Measurements from ENCODE around the gene SPAG5.
"Not testable (repeated sequence)": the region's sequence is repeated elsewhere in the genome, so short reads cannot be mapped to it uniquely, and the experiment has no call there.

Gene SPAG5

GRCh38 chr17:28598799-28599310 lies at the start of gene SPAG5:
SPAG5 (minus strand) TSS chr17:28599025; CDS start chr17:28598946, 79 bp downstream.
- DNase-seq = peak; percentile 94

DNA sequence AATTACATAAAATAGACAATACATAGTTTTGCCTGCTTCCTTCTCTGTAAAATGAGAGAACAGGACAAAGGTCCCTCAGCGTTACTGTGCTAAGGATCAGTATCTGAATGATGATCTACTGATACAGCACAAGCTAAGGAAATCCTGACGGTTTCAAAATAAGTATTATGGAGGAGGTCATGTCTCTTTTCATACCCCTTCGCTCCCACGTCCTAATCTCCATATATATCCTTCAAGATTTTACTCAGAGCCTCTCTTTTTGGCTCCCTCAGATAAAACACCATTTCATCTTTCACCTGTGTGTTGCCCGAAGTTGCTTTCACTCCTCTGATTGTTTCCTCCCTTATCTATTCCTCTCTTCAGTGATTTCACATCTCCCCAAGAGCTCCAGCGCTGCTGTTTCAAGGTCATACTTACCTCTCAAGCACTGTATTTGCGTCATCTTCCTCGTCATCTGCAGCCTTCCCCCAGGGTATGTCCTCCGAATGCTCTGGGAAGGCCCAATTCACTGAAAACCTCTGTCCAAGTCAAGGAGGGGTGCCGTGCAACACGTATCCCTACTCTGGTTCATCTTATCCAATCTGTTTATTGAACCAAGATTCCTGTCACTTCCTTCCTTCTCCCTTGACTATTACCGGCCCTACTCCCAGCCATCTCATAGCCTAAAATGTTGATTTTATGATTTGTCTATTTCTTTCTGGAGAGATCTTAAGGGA lies 47.4 kb upstream of the SPAG5 start:
- DNase-seq = no peak

DNA sequence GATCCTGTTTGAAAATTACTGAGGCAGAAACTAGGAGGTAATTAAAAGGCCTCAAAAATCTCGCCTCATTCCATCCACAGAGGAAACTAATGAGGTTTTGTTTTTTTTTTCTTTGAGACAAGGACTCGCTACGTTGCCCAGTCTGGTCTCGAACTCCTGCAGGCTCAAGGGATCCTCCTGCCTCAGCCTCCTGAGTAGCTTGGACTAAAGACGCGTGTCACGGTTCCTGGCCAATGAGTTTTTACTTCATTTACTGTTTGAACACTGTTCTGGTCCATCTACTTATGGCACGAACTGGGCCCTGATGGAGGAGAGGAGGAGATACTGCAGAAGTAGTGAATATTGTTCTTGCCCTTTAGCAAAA lies 46.7 kb upstream of the SPAG5 start:
- no peak for DNase-seq

- peak; percentile 90 for DNase-seq
Observed at GRCh38 chr17:28644787-28645575, 46.2 kb upstream of the SPAG5 start, which contains the start of gene BLTP2. BLTP2 (minus strand) TSS chr17:28645158; CDS start chr17:28645056, 102 bp downstream.

- DNase-seq = peak; percentile 43
Observed at GRCh38 chr17:28643983-28644786, 45.4 kb upstream of the SPAG5 start.

DNA sequence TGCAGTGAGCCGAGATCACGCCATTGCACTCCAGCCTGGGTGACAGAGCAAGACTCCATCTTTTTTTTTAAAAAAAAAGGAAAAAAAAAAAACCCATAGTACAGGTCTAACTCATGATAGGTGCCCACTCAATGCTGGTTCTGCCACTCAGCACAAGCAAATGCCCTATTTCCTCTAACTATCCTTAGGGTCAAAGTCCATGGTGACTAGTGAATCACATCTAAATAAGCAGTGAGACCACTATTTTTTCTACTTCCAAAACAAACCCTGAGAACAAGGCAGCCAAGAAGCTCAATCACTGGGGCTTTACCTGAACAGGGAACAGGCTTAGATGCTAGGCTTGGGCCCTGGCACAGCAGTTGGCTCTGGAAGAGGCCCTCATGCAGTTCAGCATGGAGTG lies 42.8 kb upstream of the SPAG5 start:
- no peak for DNase-seq

- DNase-seq = no peak
Observed at GRCh38 chr17:28635506-28635905, 36.7 kb upstream of the SPAG5 start.

DNA sequence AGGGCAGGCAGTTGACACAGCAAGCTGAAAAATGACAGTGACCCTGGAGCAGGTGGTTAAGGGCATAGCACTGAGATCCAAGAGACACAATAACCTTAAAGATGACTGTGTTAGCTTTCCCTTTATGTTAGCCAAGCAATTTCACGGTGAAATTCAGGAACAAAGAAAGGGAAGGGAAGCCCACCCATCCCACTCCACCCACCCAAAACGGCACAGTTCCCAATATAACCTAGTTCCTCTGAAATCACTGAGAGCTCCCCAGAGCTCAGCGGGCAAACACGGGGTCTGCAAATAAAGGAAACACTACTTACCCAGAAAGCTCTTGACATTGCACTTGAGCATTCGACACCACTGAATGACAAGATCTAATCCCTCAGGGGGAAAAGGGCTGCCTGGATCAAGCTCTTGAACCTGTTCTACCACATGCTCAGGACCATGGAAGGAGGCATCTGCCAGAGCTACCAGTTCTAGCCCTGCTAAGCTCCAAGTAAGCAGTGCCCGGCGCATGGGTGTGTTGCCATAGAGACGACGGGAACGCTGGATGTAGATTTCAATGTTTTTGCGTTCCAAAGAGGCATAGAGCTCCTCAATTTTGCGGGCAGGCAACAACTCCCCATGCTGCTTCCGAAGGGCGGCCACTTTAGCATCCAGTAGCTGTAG lies 35.5 kb upstream of the SPAG5 start:
- no peak for DNase-seq

DNA sequence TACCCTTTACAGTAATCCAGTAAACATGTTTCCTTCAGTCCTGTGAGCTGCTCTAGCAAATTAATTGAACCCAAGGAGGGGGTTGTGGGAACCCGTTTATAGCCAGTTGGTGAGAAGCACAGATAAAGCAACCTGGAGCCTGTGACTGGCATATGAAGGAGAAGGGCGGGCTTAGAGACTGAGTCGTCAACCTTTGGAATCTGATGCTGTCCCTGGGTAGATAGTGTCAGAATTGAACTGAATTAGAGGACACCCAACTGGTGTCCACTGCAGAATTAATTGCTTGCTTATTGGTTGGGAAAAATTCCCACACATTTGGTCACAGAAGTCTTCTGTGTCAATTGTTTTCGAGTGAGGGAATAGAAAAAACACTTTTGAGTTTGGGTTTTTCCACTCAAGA lies 28.0 kb upstream of the SPAG5 start:
- DNase-seq = no peak

GRCh38 chr17:28624148-28624547 lies 25.3 kb upstream of the SPAG5 start:
- DNase-seq = no peak

- no peak for DNase-seq
Observed at GRCh38 chr17:28623696-28624095, 24.9 kb upstream of the SPAG5 start.

GRCh38 chr17:28622186-28622585 lies 23.4 kb upstream of the SPAG5 start:
- DNase-seq = peak; percentile 51

GRCh38 chr17:28620010-28620409 lies 21.2 kb upstream of the SPAG5 start:
- no peak for DNase-seq

GRCh38 chr17:28618464-28618863 lies 19.6 kb upstream of the SPAG5 start:
- no peak for DNase-seq

GRCh38 chr17:28616281-28616680 lies 17.5 kb upstream of the SPAG5 start:
- DNase-seq = no peak

- no peak for DNase-seq
Observed at GRCh38 chr17:28615260-28615940, 16.6 kb upstream of the SPAG5 start.

DNA sequence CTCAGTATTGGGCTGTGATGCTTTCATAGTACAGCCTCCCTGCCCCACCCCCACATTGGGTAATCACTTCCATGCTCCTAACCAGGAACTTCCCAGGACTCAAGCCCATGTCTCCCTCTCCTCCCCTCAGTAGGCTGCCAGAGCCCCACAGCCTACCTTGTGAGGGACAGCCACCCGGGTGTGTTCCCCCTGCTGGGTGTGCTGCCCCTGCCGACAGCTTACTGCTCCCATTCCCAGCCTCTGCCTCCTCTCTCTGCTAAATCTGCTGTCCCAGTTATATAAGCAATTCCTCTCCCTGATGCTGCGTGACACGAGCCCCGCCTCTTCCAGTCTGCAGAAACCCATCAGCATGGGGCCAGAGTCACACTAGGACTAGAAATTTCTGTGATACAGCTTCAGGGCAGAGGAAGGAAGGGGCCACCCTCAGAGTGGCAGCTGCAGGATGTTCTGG lies 15.1 kb upstream of the SPAG5 start, which contains the start of gene RSKR:
Gene RSKR, minus strand, starts transcription at position 255 of the 451 bp plus-strand sequence. Its CDS starts 24 bp downstream, at position 231.
- no peak for DNase-seq

DNA sequence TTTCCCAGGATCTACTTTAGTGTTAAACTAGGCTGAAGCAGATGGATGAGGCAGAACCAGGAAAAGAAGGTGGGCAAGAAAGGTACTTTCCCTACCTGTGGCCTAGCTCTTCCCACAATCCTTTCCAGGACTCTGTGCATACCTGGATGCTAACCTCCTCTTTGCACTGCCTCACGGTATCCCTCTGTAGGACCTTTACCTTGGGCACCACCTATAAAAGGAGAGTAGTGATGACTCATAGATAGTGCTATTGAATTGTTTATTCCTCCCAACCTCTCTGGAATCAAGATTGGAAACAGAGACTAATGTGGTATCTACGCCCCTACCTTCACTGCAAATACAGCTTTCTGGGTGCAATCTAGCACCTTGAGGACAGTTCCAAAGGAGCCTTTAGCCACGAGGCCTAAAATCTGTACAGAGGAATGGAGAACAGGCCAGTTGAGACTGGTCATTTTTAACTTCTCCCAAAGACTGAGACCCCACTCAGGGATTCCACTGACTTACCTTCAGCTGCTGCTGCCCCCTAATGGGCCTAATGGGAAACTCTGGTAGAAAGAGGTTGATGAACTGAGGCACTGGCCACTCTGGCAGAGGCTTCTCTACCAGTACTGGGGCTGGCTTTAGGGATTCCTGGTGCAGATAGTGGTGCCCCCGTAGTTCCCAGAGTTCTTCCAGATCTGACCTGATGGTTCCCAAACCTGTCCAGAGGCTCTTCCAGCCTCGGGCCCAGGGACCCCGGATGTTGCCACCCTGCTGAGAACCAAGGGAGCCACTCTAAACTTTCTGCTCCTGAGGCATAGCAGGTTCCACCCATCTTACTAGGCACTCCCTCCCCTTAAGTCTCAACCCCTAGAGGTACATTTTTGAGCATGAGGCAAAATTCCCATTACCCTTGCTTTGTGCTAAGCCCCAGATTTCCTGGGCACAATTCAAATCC lies 14.4 kb upstream of the SPAG5 start:
- DNase-seq = peak; percentile 21

GRCh38 chr17:28612531-28612930 lies 13.7 kb upstream of the SPAG5 start:
- no peak for DNase-seq

GRCh38 chr17:28610376-28610775 lies 11.6 kb upstream of the SPAG5 start:
- DNase-seq = no peak

DNA sequence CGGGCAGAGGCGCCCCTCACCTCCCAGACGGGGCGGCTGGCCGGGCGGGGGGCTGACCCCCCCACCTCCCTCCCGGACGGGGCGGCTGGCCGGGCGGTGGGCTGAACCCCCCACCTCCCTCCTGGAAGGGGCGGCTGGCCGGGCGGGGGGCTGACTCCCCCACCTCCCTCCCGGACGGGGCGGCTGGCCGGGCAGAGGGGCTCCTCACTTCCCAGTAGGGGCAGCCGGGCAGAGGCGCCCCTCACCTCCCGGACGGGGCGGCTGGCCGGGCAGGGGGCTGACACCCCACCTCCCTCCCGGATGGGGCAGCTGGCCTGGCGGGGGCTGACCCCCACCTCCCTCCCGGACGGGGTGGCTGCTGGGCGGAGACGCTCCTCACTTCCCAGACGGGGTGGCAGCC lies 5.2 kb upstream of the SPAG5 start:
- not testable (repeated sequence) for DNase-seq

All from NCI-H2171 treated with DMSO at 0.1 percent for 48 hours (cell line).